Sigmoid colon (tissue), 4 donors: ENCODE results near the gene COA5.

Source experiments
- EP300 ChIP-seq, 4 donors: sonication (generic); formaldehyde crosslinking; IDR thresholded peaks; one replicate each; pipeline ENCODE4 v1.6.1; 2017; ENCODE audit warnings: antibody characterized with exemption in 4 of 4
- POLR2A ChIP-seq, 2 donors: fragments of 450-650 bp; IDR thresholded peaks; one replicate each; pipeline ENCODE4 v1.6.1; 2016; ENCODE audit warnings: antibody characterized with exemption in 2 of 2, mild to moderate bottlenecking in 2 of 2, moderate library complexity in 2 of 2
- TF ChIP-seq, protein P1 (sequence below), 4 experiments: fragments of 450-650 bp in 3 of 4; fragments of 200-600 bp in 1 of 4; IDR thresholded peaks; one replicate each; pipeline ENCODE4 v1.5.1; 2016 to 2019; ENCODE audit warnings: antibody characterized with exemption in 4 of 4, mild to moderate bottlenecking in 3 of 4, moderate library complexity in 2 of 4

DNA sequence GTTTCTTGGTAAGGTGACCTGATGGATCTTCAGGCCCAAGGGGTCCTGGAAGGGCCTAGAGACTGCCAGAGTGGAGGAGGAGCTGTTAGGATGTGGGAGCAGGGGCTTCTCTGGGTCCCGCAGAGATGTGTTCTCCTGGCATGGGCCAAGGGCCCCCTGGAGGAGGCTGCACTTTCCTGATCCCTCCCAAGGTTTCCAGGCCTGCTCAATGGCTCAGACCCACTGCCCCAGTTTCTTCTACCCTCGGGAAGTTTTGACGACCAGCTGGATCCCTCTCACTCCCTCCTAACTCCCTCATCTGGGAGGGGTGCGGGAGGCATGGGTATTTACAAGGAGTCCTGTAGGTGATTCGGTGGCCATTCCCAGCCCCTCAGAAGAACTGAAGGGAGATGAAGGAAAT, 36.1 kb downstream of the COA5 start:
- TF ChIP-seq, protein P1, sequence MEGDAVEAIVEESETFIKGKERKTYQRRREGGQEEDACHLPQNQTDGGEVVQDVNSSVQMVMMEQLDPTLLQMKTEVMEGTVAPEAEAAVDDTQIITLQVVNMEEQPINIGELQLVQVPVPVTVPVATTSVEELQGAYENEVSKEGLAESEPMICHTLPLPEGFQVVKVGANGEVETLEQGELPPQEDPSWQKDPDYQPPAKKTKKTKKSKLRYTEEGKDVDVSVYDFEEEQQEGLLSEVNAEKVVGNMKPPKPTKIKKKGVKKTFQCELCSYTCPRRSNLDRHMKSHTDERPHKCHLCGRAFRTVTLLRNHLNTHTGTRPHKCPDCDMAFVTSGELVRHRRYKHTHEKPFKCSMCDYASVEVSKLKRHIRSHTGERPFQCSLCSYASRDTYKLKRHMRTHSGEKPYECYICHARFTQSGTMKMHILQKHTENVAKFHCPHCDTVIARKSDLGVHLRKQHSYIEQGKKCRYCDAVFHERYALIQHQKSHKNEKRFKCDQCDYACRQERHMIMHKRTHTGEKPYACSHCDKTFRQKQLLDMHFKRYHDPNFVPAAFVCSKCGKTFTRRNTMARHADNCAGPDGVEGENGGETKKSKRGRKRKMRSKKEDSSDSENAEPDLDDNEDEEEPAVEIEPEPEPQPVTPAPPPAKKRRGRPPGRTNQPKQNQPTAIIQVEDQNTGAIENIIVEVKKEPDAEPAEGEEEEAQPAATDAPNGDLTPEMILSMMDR (IDR thresholded peaks at IDR 0.05): no peak
- TF ChIP-seq POLR2A (IDR thresholded peaks at IDR 0.05) (no peak), EP300 (IDR thresholded peaks at IDR 0.05) (no peak)
